ENCODE results near the gene DPYSL4.

- TF ChIP-seq EZH2 (IDR thresholded peaks at IDR 0.05; ENCODE audit: insufficient read depth, poor library complexity, severe bottlenecking), result no peak
- TF ChIP-seq EZH2phosphoT487 (IDR thresholded peaks at IDR 0.05; ENCODE audit: insufficient read depth, low read depth), result no peak
These were observed 63.2 kb downstream of the DPYSL4 start for GRCh38 chr10:132249824-132250375.

Measured in GM23248 (cell line).